Keratinocyte (primary cell): ENCODE results near the gene TIMM10. TPM values are rescaled to one million over a fixed set of nuclear protein-coding genes. Genes with fewer than 3 reads are reported as not detected.

ENCODE experiments used
- DNase-seq: peaks from one replicate; pipeline ENCODE4 v3.0.0-alpha.2; 2011; ENCODE audit warnings: low read depth, missing footprints, low spot score
- FAIRE-seq: peaks from 2 replicates; lab custom pipeline; 2011; peaks lifted over from hg19 to GRCh38; lab: Jason Lieb, UNC
- H2AFZ ChIP-seq: 2 replicates; pipeline ENCODE4 v1.6.0; 2012; ENCODE audit warnings: low read length, control low read depth, inconsistent platforms; ENCODE audit not compliant: control insufficient read depth
- H3K27ac ChIP-seq: 2 replicates; pipeline ENCODE4 v1.5.1; 2011; ENCODE audit warnings: low read length; ENCODE audit not compliant: control insufficient read depth, insufficient read depth
- H3K27me3 ChIP-seq: 3 replicates; pipeline ENCODE4 v1.6.0; 2011; ENCODE audit warnings: low read length; ENCODE audit not compliant: control insufficient read depth, insufficient read depth; ENCODE audit errors: extremely low read depth
- H3K36me3 ChIP-seq, 2 experiments: 2 replicates in 1 of 2; 3 replicates in 1 of 2; pipeline ENCODE4 v1.5.1; 2011; ENCODE audit warnings: low read length in 2 of 2, mild to moderate bottlenecking in 1 of 2; ENCODE audit not compliant: control insufficient read depth in 2 of 2, insufficient read depth in 2 of 2; ENCODE audit errors: extremely low read depth in 1 of 2
- H3K4me1 ChIP-seq: 3 replicates; pipeline ENCODE4 v1.5.1; 2011; ENCODE audit warnings: low read length; ENCODE audit not compliant: control insufficient read depth, insufficient read depth; ENCODE audit errors: extremely low read depth
- H3K4me2 ChIP-seq: 3 replicates; pipeline ENCODE4 v1.6.0; 2011; ENCODE audit warnings: low read depth, low read length; ENCODE audit not compliant: control insufficient read depth, insufficient read depth; ENCODE audit errors: extremely low read depth
- H3K4me3 ChIP-seq, 3 experiments: fragments of 200-600 bp in 1 of 3; sonication (generic) in 1 of 3; 2 replicates in 2 of 3; 3 replicates in 1 of 3; pipeline ENCODE4 v1.5.1; 2011 to 2016; ENCODE audit warnings: low read length in 3 of 3, mild to moderate bottlenecking in 3 of 3, control low read depth in 2 of 3, inconsistent platforms in 1 of 3, low read depth in 1 of 3, mixed read lengths in 1 of 3, mixed run types in 1 of 3, moderate library complexity in 1 of 3; ENCODE audit not compliant: control insufficient read depth in 2 of 3, insufficient read depth in 2 of 3; ENCODE audit errors: extremely low read depth in 1 of 3
- H3K79me2 ChIP-seq: 2 replicates; pipeline ENCODE4 v1.6.0; 2012; ENCODE audit warnings: low read length; ENCODE audit not compliant: control insufficient read depth, insufficient read depth
- H3K9ac ChIP-seq: 3 replicates; pipeline ENCODE4 v1.6.0; 2011; ENCODE audit warnings: low read length; ENCODE audit not compliant: control insufficient read depth, insufficient read depth; ENCODE audit errors: extremely low read depth
- H3K9me1 ChIP-seq: 3 replicates; pipeline ENCODE4 v1.6.0; 2011; ENCODE audit warnings: low read length; ENCODE audit not compliant: control insufficient read depth, insufficient read depth; ENCODE audit errors: extremely low read depth
- H3K9me3 ChIP-seq: 2 replicates; pipeline ENCODE4 v1.5.1; 2012; ENCODE audit warnings: low read depth, low read length; ENCODE audit not compliant: control insufficient read depth
- H4K20me1 ChIP-seq: 3 replicates; pipeline ENCODE4 v1.6.0; 2011; ENCODE audit warnings: low read length; ENCODE audit not compliant: control insufficient read depth, insufficient read depth; ENCODE audit errors: extremely low read depth
- CTCF ChIP-seq, 3 experiments: IDR thresholded peaks in 1 of 3; conservative IDR thresholded peaks in 1 of 3; optimal IDR thresholded peaks in 1 of 3; 2 replicates in 2 of 3; 3 replicates in 1 of 3; pipeline versions ENCODE3 to v1.5.1; 2011; ENCODE audit warnings: low read length in 3 of 3, mild to moderate bottlenecking in 3 of 3, moderate library complexity in 2 of 3, control low read depth in 1 of 3, inconsistent platforms in 1 of 3; ENCODE audit not compliant: insufficient read depth in 2 of 3; ENCODE audit errors: extremely low read depth in 1 of 3
- EZH2 ChIP-seq: IDR thresholded peaks from one replicate; pipeline ENCODE4 v1.6.1; 2012; ENCODE audit warnings: inconsistent platforms, mild to moderate bottlenecking, low read length, moderate library complexity
- dilution Hi-C: fragments of 300-500 bp; cut with MboI; formaldehyde crosslinking; loops from one replicate; pipeline ENCODE4 v1.7.0; 2020; ENCODE audit warnings: low sequenced_read_pairs; ENCODE audit not compliant: extremely low pct_ligation_motif_present
- polyA plus RNA-seq, 5 experiments: library from polyadenylated mRNA; depleted of rRNA in 3 of 5; stranded (reverse) in 3 of 5; stranded (forward) in 1 of 5; unstranded in 1 of 5; fragments of >200 nt; gene quantifications; 1 replicate in 1 of 5; 2 replicates in 3 of 5; 3 replicates in 1 of 5; pipeline versions ENCODE4 v1.2.1 to v1.2.3, GENCODE V29; 2011 to 2012; ENCODE audit warnings: missing spikeins in 2 of 5, low read depth in 1 of 5, low replicate concordance in 1 of 5

TIMM10 gene
- polyA plus RNA-seq, 1 donor (not counting 4 experiments of a cell fraction or from before 2014, with no cell fraction given): 92.2 TPM

- Histone ChIP-seq H3K9me3 (no peaks in the 10 kb centered on the region), H2AFZ (peak overlapping the region; percentile 97), H3K4me3 (peak overlapping the region; percentile 61 to 96 (median 95)), H3K9ac (peak overlapping the region; percentile 83), H3K36me3 (peaks cover 2 to 8% of the 10 kb centered on the region in 2 experiments), H3K4me1 (peaks cover 14% of the 10 kb centered on the region), H3K4me2 (peak overlapping the region; percentile 91), H4K20me1 (no peaks in the 10 kb centered on the region), H3K27me3 (no peaks in the 10 kb centered on the region), H3K27ac (peak overlapping the region; percentile 74), H3K79me2 (peaks cover 20% of the 10 kb centered on the region), H3K9me1 (no peaks in the 10 kb centered on the region)
- FAIRE-seq: no peak
- DNase-seq: no peak
- TF ChIP-seq EZH2 (no peak), CTCF (optimal IDR thresholded peaks at IDR 0.05 in 1 of 3, IDR thresholded peaks at IDR 0.05 in 1 of 3, conservative IDR thresholded peaks at IDR 0.05 in 1 of 3; ENCODE audit: extremely low read depth in 1 of 3, insufficient read depth in 2 of 3, low read length in 3 of 3) (no peak)
- dilution Hi-C loops: no loop called here
Observed at GRCh38 chr11:57530215-57530595, 349 bp downstream of the TIMM10 start.

GRCh38 chr11:57529012-57529411 lies 1.5 kb downstream of the TIMM10 start:
- Histone ChIP-seq H3K9ac (no peak overlapping the region), H3K9me3 (no peaks in the 10 kb centered on the region), H3K79me2 (peaks cover 20% of the 10 kb centered on the region), H3K9me1 (no peaks in the 10 kb centered on the region), H3K4me3 (no peak overlapping the region), H4K20me1 (no peaks in the 10 kb centered on the region), H3K27me3 (no peaks in the 10 kb centered on the region), H3K36me3 (peaks cover 2 to 8% of the 10 kb centered on the region in 2 experiments), H3K4me2 (peak overlapping the region; percentile 91), H3K27ac (no peak overlapping the region), H2AFZ (no peak overlapping the region), H3K4me1 (peaks cover 14% of the 10 kb centered on the region)
- DNase-seq: no peak
- dilution Hi-C loops: no loop called here
- TF ChIP-seq CTCF (optimal IDR thresholded peaks at IDR 0.05 in 1 of 3, IDR thresholded peaks at IDR 0.05 in 1 of 3, conservative IDR thresholded peaks at IDR 0.05 in 1 of 3; ENCODE audit: extremely low read depth in 1 of 3, insufficient read depth in 2 of 3, low read length in 3 of 3) (no peak), EZH2 (no peak)
- FAIRE-seq: no peak
